IMR-90 (cell line): ENCODE measurements around the gene KIFAP3. TPM values are rescaled to one million over a fixed set of nuclear protein-coding genes. Genes with fewer than 3 reads are reported as not detected.
A peak's percentile ranks its signal among the peaks of the same experiment; 100 is the strongest.

ENCODE experiments used
- ATAC-seq: fragments of 200-7000 bp; cut with Tn5 transposase; 2 replicates; pipeline ENCODE4 v1.9.1; 2020; ENCODE audit warnings: low read depth, mild to moderate bottlenecking, moderate library complexity
- BruUV-seq: library from RNA; stranded (reverse); fragments of 400-500 nt; replicated peaks from 2 replicates; lab custom pipeline; 2021; lab: Mats Ljungman, UMichigan
- CTCF ChIA-PET: fragments of 300-600 bp; formaldehyde crosslinking; extraction: SDS; loops from one replicate; lab custom pipeline; 2021; ENCODE audit warnings: antibody characterized with exemption; lab: Yijun Ruan, JAX
- POLR2A ChIA-PET: fragments of 300-600 bp; sonication (Branson Sonifier 250); formaldehyde crosslinking; loops from one replicate; lab custom pipeline; 2022; ENCODE audit warnings: antibody characterized with exemption; ENCODE audit not compliant: unreplicated experiment; lab: Charles Lee
- DNase-seq: peaks from one replicate; pipeline ENCODE4 v3.0.0; 2013
- H2AFZ ChIP-seq: replicated peaks from 2 replicates; pipeline ENCODE3; 2013; ENCODE audit warnings: low read length, mild to moderate bottlenecking; ENCODE audit not compliant: poor library complexity
- H2AK5ac ChIP-seq: 2 replicates; pipeline ENCODE4 v1.6.1; 2013; ENCODE audit warnings: low read depth, low read length, inconsistent platforms
- H2AK9ac ChIP-seq: replicated peaks from 2 replicates; pipeline ENCODE3; 2013; ENCODE audit warnings: mild to moderate bottlenecking, low read depth, low read length, moderate library complexity; ENCODE audit not compliant: poor library complexity
- H2BK120ac ChIP-seq: 2 replicates; pipeline ENCODE4 v1.6.1; 2013; ENCODE audit warnings: low read depth, low read length, inconsistent platforms
- H2BK15ac ChIP-seq: 3 replicates; pipeline ENCODE4 v1.6.1; 2013; ENCODE audit warnings: low read depth, low read length, inconsistent platforms
- H2BK20ac ChIP-seq: 2 replicates; pipeline ENCODE4 v1.6.1; 2013; ENCODE audit warnings: low read depth, mild to moderate bottlenecking, inconsistent platforms, low read length, moderate library complexity
- H2BK5ac ChIP-seq: 2 replicates; pipeline ENCODE4 v1.6.1; 2013; ENCODE audit warnings: mild to moderate bottlenecking, low read depth, low read length, inconsistent platforms; ENCODE audit not compliant: poor library complexity, severe bottlenecking
- H3K14ac ChIP-seq: replicated peaks from 2 replicates; pipeline ENCODE4 v1.6.1; 2013; ENCODE audit warnings: low read depth, low read length, inconsistent platforms
- H3K18ac ChIP-seq: 2 replicates; pipeline ENCODE4 v1.6.1; 2013; ENCODE audit warnings: low read depth, low read length, control low read depth
- H3K23ac ChIP-seq: 2 replicates; pipeline ENCODE4 v1.6.1; 2013; ENCODE audit warnings: low read depth, low read length, inconsistent platforms
- H3K27ac ChIP-seq: 2 replicates; pipeline ENCODE4 v1.5.1; 2013; ENCODE audit warnings: mild to moderate bottlenecking, control low read depth, low read length; ENCODE audit not compliant: insufficient read depth
- H3K27me3 ChIP-seq: 2 replicates; pipeline ENCODE4 v1.6.1; 2013; ENCODE audit warnings: low read length; ENCODE audit not compliant: control insufficient read depth, insufficient read depth
- H3K36me3 ChIP-seq: 2 replicates; pipeline ENCODE4 v1.6.1; 2013; ENCODE audit warnings: low read length, mixed read lengths; ENCODE audit not compliant: control insufficient read depth, insufficient read depth
- H3K4ac ChIP-seq: 2 replicates; pipeline ENCODE4 v1.6.1; 2013; ENCODE audit warnings: low read depth, low read length, inconsistent platforms
- H3K4me1 ChIP-seq: 2 replicates; pipeline ENCODE4 v1.6.1; 2013; ENCODE audit warnings: low read length, mixed read lengths; ENCODE audit not compliant: control insufficient read depth, insufficient read depth
- H3K4me2 ChIP-seq: 2 replicates; pipeline ENCODE4 v1.6.1; 2013; ENCODE audit warnings: low read depth, mild to moderate bottlenecking, control low read depth, low read length, moderate library complexity
- H3K4me3 ChIP-seq: 2 replicates; pipeline ENCODE4 v1.5.1; 2013; ENCODE audit warnings: low read depth, mild to moderate bottlenecking, control low read depth, low read length, moderate library complexity; ENCODE audit not compliant: insufficient read depth
- H3K56ac ChIP-seq: 2 replicates; pipeline ENCODE4 v1.6.1; 2013; ENCODE audit warnings: low read length, inconsistent platforms; ENCODE audit not compliant: insufficient read depth; ENCODE audit errors: extremely low read depth
- H3K79me1 ChIP-seq, 2 experiments: 2 replicates each; pipeline ENCODE4 v1.6.1; 2013; ENCODE audit warnings: low read length in 2 of 2, inconsistent platforms in 1 of 2, low read depth in 1 of 2
- H3K9ac ChIP-seq: 2 replicates; pipeline ENCODE4 v1.6.1; 2013; ENCODE audit warnings: low read depth, low read length, control low read depth
- H3K9me1 ChIP-seq: 2 replicates; pipeline ENCODE4 v1.6.1; 2013; ENCODE audit warnings: low read length, inconsistent platforms; ENCODE audit not compliant: insufficient read depth
- H3K9me3 ChIP-seq: 2 replicates; pipeline ENCODE4 v1.6.1; 2013; ENCODE audit warnings: low read length; ENCODE audit not compliant: control insufficient read depth, insufficient read depth
- H4K20me1 ChIP-seq: 2 replicates; pipeline ENCODE4 v1.6.1; 2013; ENCODE audit warnings: low read length, inconsistent platforms; ENCODE audit not compliant: insufficient read depth
- H4K5ac ChIP-seq: 2 replicates; pipeline ENCODE4 v1.6.1; 2013; ENCODE audit warnings: mild to moderate bottlenecking, low read depth, low read length, control low read depth
- H4K8ac ChIP-seq, 2 experiments: 2 replicates each; pipeline ENCODE4 v1.6.1; 2013; ENCODE audit warnings: low read depth in 2 of 2, low read length in 2 of 2, control low read depth in 1 of 2, inconsistent platforms in 1 of 2
- H4K91ac ChIP-seq: 2 replicates; pipeline ENCODE4 v1.6.1; 2013; ENCODE audit warnings: low read depth, low read length, inconsistent platforms; ENCODE audit not compliant: insufficient read depth
- BHLHE40 ChIP-seq: fragments of 150-350 bp; IDR thresholded peaks from 2 replicates; pipeline ENCODE4 v1.6.1; 2016; ENCODE audit warnings: mild to moderate bottlenecking, low read depth, low read length
- CEBPB ChIP-seq: IDR thresholded peaks from 2 replicates; pipeline ENCODE4 v1.6.1; 2012; ENCODE audit warnings: low read depth, low read length, improper control_type of control experiment
- CHD1 ChIP-seq: IDR thresholded peaks from 2 replicates; pipeline ENCODE4 v1.6.1; 2012; ENCODE audit warnings: low read depth, low read length, improper control_type of control experiment
- CTCF ChIP-seq: conservative IDR thresholded peaks from 2 replicates; pipeline ENCODE4 v1.5.1; 2012; ENCODE audit warnings: mild to moderate bottlenecking, low read depth, low read length, improper control_type of control experiment
- ELK1 ChIP-seq: fragments of 150-350 bp; IDR thresholded peaks from 2 replicates; pipeline ENCODE4 v1.6.1; 2016; ENCODE audit warnings: low read depth, mild to moderate bottlenecking, low read length, moderate library complexity, borderline replicate concordance
- FOS ChIP-seq: fragments of 150-350 bp; IDR thresholded peaks from 2 replicates; pipeline ENCODE4 v1.6.1; 2016; ENCODE audit warnings: low read depth, low read length
- MAFK ChIP-seq: IDR thresholded peaks from 2 replicates; pipeline ENCODE4 v1.6.1; 2012; ENCODE audit warnings: low read depth, low read length, improper control_type of control experiment
- MAZ ChIP-seq: IDR thresholded peaks from 2 replicates; pipeline ENCODE4 v1.6.1; 2012; ENCODE audit warnings: low read depth, mild to moderate bottlenecking, low read length, improper control_type of control experiment, moderate library complexity, borderline replicate concordance
- MXI1 ChIP-seq: IDR thresholded peaks from 2 replicates; pipeline ENCODE4 v1.6.1; 2012; ENCODE audit warnings: low read depth, mild to moderate bottlenecking, low read length, moderate library complexity, borderline replicate concordance
- NFE2L2 ChIP-seq: fragments of 150-350 bp; IDR thresholded peaks from 2 replicates; pipeline ENCODE4 v1.6.1; 2016; ENCODE audit warnings: low read depth, mild to moderate bottlenecking, low read length
- POLR2A ChIP-seq: IDR thresholded peaks from 2 replicates; pipeline ENCODE4 v1.6.1; 2012; ENCODE audit warnings: mild to moderate bottlenecking, low read depth, low read length
- RAD21 ChIP-seq: IDR thresholded peaks from 2 replicates; pipeline ENCODE4 v1.6.1; 2012; ENCODE audit warnings: low read length, improper control_type of control experiment
- RCOR1 ChIP-seq: IDR thresholded peaks from 2 replicates; pipeline ENCODE4 v1.6.1; 2012; ENCODE audit warnings: mild to moderate bottlenecking, low read length, improper control_type of control experiment; ENCODE audit not compliant: insufficient replicate concordance
- RFX5 ChIP-seq: IDR thresholded peaks from 2 replicates; pipeline ENCODE4 v1.8.0; 2012; ENCODE audit warnings: low read depth, mild to moderate bottlenecking, low read length, moderate library complexity
- SMC3 ChIP-seq: fragments of 150-350 bp; IDR thresholded peaks from 2 replicates; pipeline ENCODE4 v1.6.1; 2016; ENCODE audit warnings: low read depth, mild to moderate bottlenecking, antibody characterized with exemption, low read length, moderate library complexity
- WGBS, 2 experiments: methylation state at CpG; one replicate each; pipeline versions ENCODE4 v1.1.5 to v1.1.7; 2013; ENCODE audit warnings: missing lambda C conversion rate in 2 of 2; ENCODE audit not compliant: insufficient read length in 1 of 2; ENCODE audit errors: extremely low coverage in 2 of 2; 5-methylcytosine and 5-hydroxymethylcytosine counted together
- dilution Hi-C: fragments of 300-500 bp; cut with HindIII; formaldehyde crosslinking; loops from one replicate; pipeline ENCODE4 v1.14.3; 2018; ENCODE audit warnings: low sequenced_read_pairs; ENCODE audit not compliant: unreplicated experiment
- in situ Hi-C: fragments of 300-500 bp; cut with MboI; formaldehyde crosslinking; loops from 3 replicates; pipeline ENCODE4 v1.14.3; 2019; ENCODE audit warnings: low sequenced_read_pairs, inconsistent platforms, mixed read lengths
- intact Hi-C: fragments of 100-400 bp; cut with micrococcal nuclease; formaldehyde crosslinking; loops from 2 replicates; pipeline ENCODE4 v1.10.0; 2022
- polyA plus RNA-seq, 3 experiments: library from polyadenylated mRNA; depleted of rRNA; stranded (reverse); fragments of >200 nt; gene quantifications; 2 replicates each; pipeline ENCODE4 v1.2.3, GENCODE V29; 2012; ENCODE audit warnings: low replicate concordance in 1 of 3
- total RNA-seq: library from RNA; depleted of rRNA; stranded (reverse); fragments of >200 nt; gene quantifications from 2 replicates; pipeline ENCODE4 v1.2.3, GENCODE V29; 2012

The KIFAP3 gene
- total and polyA plus RNA-seq, 2 of the 4 experiments (the other 2 are of a cell fraction), result 10.5 to 10.9 TPM

GRCh38 chr1:169928438-169929209 is 145.9 kb downstream of the KIFAP3 start:
- H2BK20ac ChIP-seq, result no peak overlapping the region
- H4K8ac ChIP-seq, result no peak overlapping the region
- intact Hi-C loops, result loop anchor here (1.0 to 10.0 kb wide), 7 partner anchors 146 to 1296 kb away; partner anchors contain the start of genes GORAB and KIFAP3
- H3K9me3 ChIP-seq, result no peaks in the 10 kb centered on the region
- H3K23ac ChIP-seq, result no peak overlapping the region
- no peak overlapping the region for H3K14ac ChIP-seq
- no peak overlapping the region for H3K56ac ChIP-seq
- H2BK15ac ChIP-seq, result no peak overlapping the region
- H2BK120ac ChIP-seq, result no peak overlapping the region
- ATAC-seq (peak; percentile 80; the same call in 1 of the 2 replicates), DNase-seq (peak; percentile 72)
- H2AFZ ChIP-seq, result no peak overlapping the region
- no peaks in the 10 kb centered on the region; the same call in 1 of the 2 replicates for H3K4me1 ChIP-seq
- no peak overlapping the region for H3K4me2 ChIP-seq
- no TSS peak for BruUV-seq
- no peak overlapping the region for H2AK9ac ChIP-seq
- no peak overlapping the region for H4K91ac ChIP-seq
- WGBS, 2 experiments, result no CpG with 5 or more reads among the region's 6 CpGs
- ChIA-PET CTCF (interaction anchor here (0.9 to 1.3 kb wide), 3 partner anchors 12 to 999 kb away, joined by 3 to 6 read pairs (median 3); partner anchors contain the start of gene SCYL3), POLR2A (interaction anchor here (0.6 kb wide), 1 partner anchor 20 kb away, joined by 21 read pairs; no protein-coding TSS in a partner anchor)
- H3K36me3 ChIP-seq, result no peaks in the 10 kb centered on the region
- H3K4ac ChIP-seq, result no peak overlapping the region
- in situ Hi-C loops, result loop anchor here (25.0 kb wide), 2 partner anchors 734 to 834 kb away; partner anchors contain the start of gene PRRX1
- H3K18ac ChIP-seq, result no peak overlapping the region
- no peaks in the 10 kb centered on the region for H3K79me1 ChIP-seq
- H2BK5ac ChIP-seq, result no peak overlapping the region
- no peak overlapping the region for H2AK5ac ChIP-seq
- dilution Hi-C loops, result no loop called here
- no peak overlapping the region for H3K4me3 ChIP-seq
- H4K5ac ChIP-seq, result no peak overlapping the region
- H4K20me1 ChIP-seq, result no peaks in the 10 kb centered on the region
- H3K27ac ChIP-seq, result no peak overlapping the region
- H3K9ac ChIP-seq, result no peak overlapping the region
- no peaks in the 10 kb centered on the region for H3K27me3 ChIP-seq
- no peaks in the 10 kb centered on the region for H3K9me1 ChIP-seq
- no peak for TF ChIP-seq MAZ
- no peak for TF ChIP-seq RCOR1
- no peak for TF ChIP-seq RFX5
- TF ChIP-seq CEBPB, result no peak
- TF ChIP-seq POLR2A, result peak; percentile 38; the same call in 1 of the 2 replicates
- TF ChIP-seq FOS, result no peak
- no peak for TF ChIP-seq BHLHE40
- no peak for TF ChIP-seq NFE2L2
- TF ChIP-seq MXI1, result no peak
- TF ChIP-seq MAFK, result 0 out of 2 replicates have a peak, but pooled peaks have one; percentile 12
- TF ChIP-seq CHD1, result no peak
- TF ChIP-seq CTCF, result peak; percentile 87
- TF ChIP-seq SMC3, result peak; percentile 78
- peak; percentile 90 for TF ChIP-seq RAD21
- TF ChIP-seq ELK1, result no peak
